ENCODE results near the gene TACR1.

GRCh38 chr2:75123876-75124275, 75.4 kb downstream of the TACR1 start:
- no peak for TF ChIP-seq EP300 (IDR thresholded peaks at IDR 0.05)
- no peak for TF ChIP-seq CTCF (IDR thresholded peaks at IDR 0.05)
